K562 (cell line): ENCODE results near the gene IGF2. TPM values are rescaled to one million over a fixed set of nuclear protein-coding genes. Genes with fewer than 3 reads are reported as not detected.

Source experiments
- ATAC-seq: fragments of 200-7000 bp; cut with Tn5 transposase; 3 replicates; pipeline ENCODE4 v1.9.1; 2020; ENCODE audit warnings: moderate library complexity
- BruUV-seq: library from RNA; stranded (reverse); fragments of 400-500 nt; replicated peaks from 2 replicates; lab custom pipeline; 2021; lab: Mats Ljungman, UMichigan
- CTCF ChIA-PET: fragments of 300-600 bp; formaldehyde crosslinking; extraction: SDS; loops from one replicate; lab custom pipeline; 2021; ENCODE audit warnings: low intra/inter-chr PET ratio; lab: Yijun Ruan, JAX
- POLR2A ChIA-PET: fragments of 300-600, 350-650 bp; sonication (Branson Sonifier 250); formaldehyde crosslinking; extraction: SDS; loops from one replicate; lab custom pipeline; 2021; ENCODE audit warnings: antibody characterized with exemption, inconsistent platforms; lab: Yijun Ruan, JAX
- DNase-seq, 4 experiments: peaks; one replicate each; pipeline versions ENCODE4 v3.0.0 to v3.0.0-alpha.2; 2011 to 2018; ENCODE audit warnings: low spot score in 3 of 4, mixed read lengths in 3 of 4; ENCODE audit errors: extremely low read depth in 1 of 4
- FAIRE-seq: peaks from 2 replicates; lab custom pipeline; 2011; peaks lifted over from hg19 to GRCh38; lab: Jason Lieb, UNC
- H2AFZ ChIP-seq: 2 replicates; pipeline ENCODE4 v1.6.0; 2011; ENCODE audit warnings: low read depth, low read length, control low read depth, inconsistent platforms
- H3K27ac ChIP-seq: fragments of 200-600 bp; 3 replicates; pipeline ENCODE4 v1.8.0; 2011; ENCODE audit warnings: low read depth, mild to moderate bottlenecking, control low read depth, inconsistent platforms, low read length, moderate library complexity, mixed read lengths; ENCODE audit errors: extremely low read depth
- H3K27me3 ChIP-seq, 2 experiments: fragments of 300-600 bp in 1 of 2; 2 replicates in 1 of 2; 3 replicates in 1 of 2; pipeline versions ENCODE4 v1.6.0 to v1.8.0; 2011; ENCODE audit warnings: inconsistent platforms in 2 of 2, low read length in 2 of 2, mild to moderate bottlenecking in 1 of 2, mixed read lengths in 1 of 2, moderate library complexity in 1 of 2; ENCODE audit not compliant: control insufficient read depth in 2 of 2, insufficient read depth in 2 of 2
- H3K36me3 ChIP-seq: fragments of 300-600 bp; 3 replicates; pipeline ENCODE4 v1.8.0; 2011; ENCODE audit warnings: mild to moderate bottlenecking, low read length, inconsistent platforms; ENCODE audit not compliant: control insufficient read depth, insufficient read depth
- H3K4me1 ChIP-seq, 2 experiments: fragments of 200-600 bp in 1 of 2; replicated peaks in 1 of 2; 2 replicates in 1 of 2; 3 replicates in 1 of 2; pipeline versions ENCODE4 v1.5.1 to v1.8.0; 2011; ENCODE audit warnings: inconsistent platforms in 2 of 2, low read length in 2 of 2, mild to moderate bottlenecking in 1 of 2, mixed read lengths in 1 of 2, moderate library complexity in 1 of 2; ENCODE audit not compliant: control insufficient read depth in 2 of 2, insufficient read depth in 2 of 2
- H3K4me2 ChIP-seq: 2 replicates; pipeline ENCODE4 v1.6.1; 2011; ENCODE audit warnings: low read length, control low read depth, inconsistent platforms, mixed read lengths; ENCODE audit not compliant: insufficient read depth
- H3K4me3 ChIP-seq: fragments of 200-600 bp; sonication (generic), shearing (Covaris generic); 2 replicates; pipeline ENCODE4 v1.5.1; 2016; ENCODE audit warnings: control low read depth, inconsistent platforms
- H3K79me2 ChIP-seq: fragments of 200-600 bp; 3 replicates; pipeline ENCODE4 v1.8.0; 2011; ENCODE audit warnings: low read length, inconsistent platforms; ENCODE audit not compliant: control insufficient read depth, insufficient read depth
- H3K9ac ChIP-seq, 2 experiments: 2 replicates each; pipeline versions ENCODE4 v1.6.0 to v1.6.1; 2011; ENCODE audit warnings: low read depth in 2 of 2, low read length in 2 of 2, control low read depth in 1 of 2, inconsistent platforms in 1 of 2, mild to moderate bottlenecking in 1 of 2, mixed read lengths in 1 of 2; ENCODE audit not compliant: insufficient read depth in 1 of 2
- H3K9me1 ChIP-seq: one replicate; pipeline ENCODE4 v1.6.0; 2011; ENCODE audit warnings: inconsistent platforms, mild to moderate bottlenecking, low read length, moderate library complexity; ENCODE audit not compliant: control insufficient read depth, insufficient read depth
- H3K9me3 ChIP-seq: replicated peaks from 2 replicates; pipeline ENCODE4 v1.5.1; 2011; ENCODE audit warnings: low read depth, low read length, inconsistent platforms; ENCODE audit not compliant: control insufficient read depth, insufficient read depth
- H4K20me1 ChIP-seq: replicated peaks from 2 replicates; pipeline ENCODE4 v1.6.1; 2011; ENCODE audit warnings: low read length, inconsistent platforms, mixed read lengths; ENCODE audit not compliant: control insufficient read depth, insufficient read depth
- ARID2 ChIP-seq: fragments of 450-650 bp; IDR thresholded peaks from 2 replicates; pipeline ENCODE4 v1.6.1; 2017; ENCODE audit warnings: antibody characterized with exemption, mild to moderate bottlenecking
- BCOR ChIP-seq: fragments of 450-650 bp; IDR thresholded peaks from 2 replicates; pipeline ENCODE4 v1.6.1; 2016
- CTCF ChIP-seq, 3 experiments: IDR thresholded peaks in 2 of 3; conservative IDR thresholded peaks in 1 of 3; 2 replicates each; pipeline ENCODE4 v1.5.1; 2011 to 2012; ENCODE audit warnings: low read length in 3 of 3, mild to moderate bottlenecking in 3 of 3, control low read depth in 2 of 3, improper control_type of control experiment in 1 of 3, inconsistent platforms in 1 of 3, low read depth in 1 of 3, mixed read lengths in 1 of 3, moderate library complexity in 1 of 3; ENCODE audit not compliant: insufficient read depth in 2 of 3
- HDAC3 ChIP-seq: fragments of 450-650 bp; IDR thresholded peaks from 2 replicates; pipeline ENCODE4 v1.6.1; 2018; ENCODE audit warnings: borderline replicate concordance, mild to moderate bottlenecking, moderate library complexity; ENCODE audit not compliant: partially characterized antibody
- MBD2 ChIP-seq: sonication (generic); IDR thresholded peaks from 2 replicates; pipeline ENCODE4 v1.6.1; 2016; ENCODE audit warnings: low read depth, borderline replicate concordance
- NFE2 ChIP-seq: IDR thresholded peaks from 2 replicates; pipeline ENCODE4 v1.6.1; 2014; ENCODE audit warnings: antibody characterized with exemption, low read depth
- NFIX ChIP-seq: fragments of 250-450 bp; sonication (Bioruptor Pico); IDR thresholded peaks from 2 replicates; pipeline ENCODE4 v1.4.0; 2020; ENCODE audit warnings: low read depth, mild to moderate bottlenecking, moderate library complexity
- PHF20 ChIP-seq: fragments of 450-650 bp; IDR thresholded peaks from 2 replicates; pipeline ENCODE4 v1.6.1; 2018; ENCODE audit not compliant: partially characterized antibody
- POLR2A ChIP-seq: fragments of 450-650 bp; conservative IDR thresholded peaks from 2 replicates; pipeline ENCODE4 v1.6.1; 2016
- ZNF23 ChIP-seq: fragments of 250-450 bp; sonication (Bioruptor Pico); IDR thresholded peaks from 2 replicates; pipeline ENCODE4 v1.4.0; 2020; ENCODE audit warnings: mild to moderate bottlenecking
- WGBS: fragments of 100-300 bp; shearing (Covaris generic); methylation state at CpG from one replicate; pipeline ENCODE4 v1.1.6; 2016; ENCODE audit warnings: low coverage, mixed read lengths; ENCODE audit not compliant: insufficient coverage; ENCODE audit errors: missing lambda C conversion rate; 5-methylcytosine and 5-hydroxymethylcytosine counted together
- in situ Hi-C: fragments of 300-500 bp; cut with MboI; formaldehyde crosslinking; loops from 4 replicates; pipeline ENCODE4 v1.15.0; 2018; ENCODE audit warnings: inconsistent platforms, mixed read lengths
- intact Hi-C: fragments of 100-400 bp; cut with micrococcal nuclease; formaldehyde crosslinking; loops from 2 replicates; pipeline ENCODE4 v1.14.2; 2022
- polyA plus RNA-seq, 8 experiments: library from polyadenylated mRNA; depleted of rRNA in 4 of 8; stranded (reverse) in 5 of 8; unstranded in 3 of 8; fragments of >200 nt; fragmentation: Nextera tagmentation in 2 of 8; fragmentation: Illumina TruSeq in 1 of 8; extraction: Ambion mirVana in 2 of 8; extraction: Trizol in 1 of 8; gene quantifications; 2 replicates each; pipeline versions ENCODE4 v1.2.1 to v1.2.3, GENCODE V29; 2011 to 2014; ENCODE audit warnings: inconsistent platforms in 1 of 8, missing spikeins in 1 of 8
- total RNA-seq, 7 experiments: library from RNA; depleted of rRNA in 6 of 7; stranded (reverse); fragments of >200 nt in 6 of 7; fragmentation: Illumina TruSeq in 2 of 7; extraction: Trizol in 2 of 7; gene quantifications; 2 replicates each; pipeline versions ENCODE4 v1.2.1 to v1.2.3, GENCODE V29; 2011 to 2021; ENCODE audit warnings: low replicate concordance in 1 of 7
- TF ChIP-seq, protein P1 (sequence below): fragments of 250-450 bp; sonication (Bioruptor Pico); IDR thresholded peaks from 2 replicates; pipeline ENCODE4 v1.4.0; 2020; ENCODE audit warnings: mild to moderate bottlenecking, moderate library complexity, borderline replicate concordance

IGF2 gene
- total and polyA plus RNA-seq, 9 of the 15 experiments (the other 6 are each of a cell fraction or from before 2014, with no cell fraction given) = 0.16 TPM; not detected in 8

DNA sequence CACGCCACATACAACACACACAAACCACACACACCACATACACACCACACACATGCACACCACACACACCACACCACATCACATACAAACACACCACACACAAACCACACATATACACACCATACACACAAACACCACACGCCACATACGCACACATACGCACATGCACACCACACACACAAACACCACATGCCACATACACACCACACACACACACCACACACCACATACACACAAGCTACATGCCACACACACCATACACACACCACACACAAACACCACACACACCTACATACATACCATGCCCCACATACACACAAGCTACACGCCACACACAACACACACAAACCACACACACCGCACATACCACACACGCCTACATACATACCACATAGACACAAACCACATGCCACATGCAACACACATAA lies 48.1 kb upstream of the IGF2 start:
- DNase-seq (no peak), FAIRE-seq (peak; percentile 57), ATAC-seq (no peak)
- H3K27ac ChIP-seq = no peak overlapping the region; the same call in 2 of the 3 replicates
- WGBS = 35% methylated on average over 6 of the region's 7 CpGs
- no peak overlapping the region for H3K9ac ChIP-seq
- peaks cover 5% of the 10 kb centered on the region for H3K9me1 ChIP-seq
- peaks cover 27 to 90% of the 10 kb centered on the region in 2 experiments for H3K27me3 ChIP-seq
- ChIA-PET CTCF (no interaction called here), POLR2A (no interaction called here)
- TF ChIP-seq ARID2 = peak; percentile 59; the same call in 1 of the 2 replicates
- peak; percentile 19; the same call in 1 of the 2 replicates for TF ChIP-seq BCOR
- TF ChIP-seq NFIX (CRISPR knock-in tag) = no peak
- peak; percentile 65 for TF ChIP-seq PHF20
- intact Hi-C loops (no loop called here), in situ Hi-C loops (no loop called here)
- BruUV-seq = no TSS peak
- H3K9me3 ChIP-seq = no peaks in the 10 kb centered on the region
- peaks cover 10% of the 10 kb centered on the region for H4K20me1 ChIP-seq
- no peaks in the 10 kb centered on the region for H3K36me3 ChIP-seq
- H2AFZ ChIP-seq = no peak overlapping the region
- no peaks in the 10 kb centered on the region for H3K79me2 ChIP-seq
- H3K4me1 ChIP-seq = peaks cover 0 to 24% of the 10 kb centered on the region in 2 experiments; a peak in 2 of 5 replicates
- H3K4me2 ChIP-seq = no peak overlapping the region
- no peak overlapping the region for H3K4me3 ChIP-seq

- Histone ChIP-seq H3K9me3 (no peaks in the 10 kb centered on the region), H3K4me2 (no peak overlapping the region), H2AFZ (no peak overlapping the region), H3K36me3 (no peaks in the 10 kb centered on the region), H3K9ac (no peak overlapping the region), H3K27ac (no peak overlapping the region; the same call in 2 of the 3 replicates), H3K27me3 (peaks cover 27 to 90% of the 10 kb centered on the region in 2 experiments), H4K20me1 (peaks cover 10% of the 10 kb centered on the region), H3K79me2 (no peaks in the 10 kb centered on the region), H3K4me3 (no peak overlapping the region), H3K4me1 (peaks cover 0 to 26% of the 10 kb centered on the region in 2 experiments; a peak in 2 of 5 replicates), H3K9me1 (peaks cover 5% of the 10 kb centered on the region)
- in situ Hi-C loops (no loop called here), intact Hi-C loops (no loop called here)
- FAIRE-seq (no peak), ATAC-seq (peak; percentile 59; the same call in 2 of the 3 replicates), DNase-seq (peak in 3 of 4 experiments; percentile 18 to 46 (median 44))
- ChIA-PET CTCF (no interaction called here), POLR2A (interaction anchor here (1.0 kb wide), 1 partner anchor 7 kb away, joined by 3 read pairs; no protein-coding TSS in a partner anchor)
- BruUV-seq = no TSS peak
- 25% methylated on average over 18 of the region's 21 CpGs for WGBS
- TF ChIP-seq HDAC3 (no peak), MBD2 (no peak), NFE2 (no peak), ZNF23 (no peak), CTCF (IDR thresholded peaks at IDR 0.05 in 2 of 3, conservative IDR thresholded peaks at IDR 0.05 in 1 of 3; ENCODE audit: insufficient read depth in 2 of 3, low read depth in 1 of 3, low read length in 3 of 3) (peak; percentile 24 to 41 (median 37); a peak in 3 of 6 replicates), POLR2A (no peak)
- TF ChIP-seq, protein P1, sequence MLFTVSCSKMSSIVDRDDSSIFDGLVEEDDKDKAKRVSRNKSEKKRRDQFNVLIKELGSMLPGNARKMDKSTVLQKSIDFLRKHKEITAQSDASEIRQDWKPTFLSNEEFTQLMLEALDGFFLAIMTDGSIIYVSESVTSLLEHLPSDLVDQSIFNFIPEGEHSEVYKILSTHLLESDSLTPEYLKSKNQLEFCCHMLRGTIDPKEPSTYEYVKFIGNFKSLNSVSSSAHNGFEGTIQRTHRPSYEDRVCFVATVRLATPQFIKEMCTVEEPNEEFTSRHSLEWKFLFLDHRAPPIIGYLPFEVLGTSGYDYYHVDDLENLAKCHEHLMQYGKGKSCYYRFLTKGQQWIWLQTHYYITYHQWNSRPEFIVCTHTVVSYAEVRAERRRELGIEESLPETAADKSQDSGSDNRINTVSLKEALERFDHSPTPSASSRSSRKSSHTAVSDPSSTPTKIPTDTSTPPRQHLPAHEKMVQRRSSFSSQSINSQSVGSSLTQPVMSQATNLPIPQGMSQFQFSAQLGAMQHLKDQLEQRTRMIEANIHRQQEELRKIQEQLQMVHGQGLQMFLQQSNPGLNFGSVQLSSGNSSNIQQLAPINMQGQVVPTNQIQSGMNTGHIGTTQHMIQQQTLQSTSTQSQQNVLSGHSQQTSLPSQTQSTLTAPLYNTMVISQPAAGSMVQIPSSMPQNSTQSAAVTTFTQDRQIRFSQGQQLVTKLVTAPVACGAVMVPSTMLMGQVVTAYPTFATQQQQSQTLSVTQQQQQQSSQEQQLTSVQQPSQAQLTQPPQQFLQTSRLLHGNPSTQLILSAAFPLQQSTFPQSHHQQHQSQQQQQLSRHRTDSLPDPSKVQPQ (CRISPR knock-in tag) = no peak
Observed at GRCh38 chr11:2186669-2187279, 47.6 kb upstream of the IGF2 start.
